ENCODE measurements around the gene EHBP1. TPM values are rescaled to one million over a fixed set of nuclear protein-coding genes. Genes with fewer than 3 reads are reported as not detected.

Gene EHBP1
- total RNA-seq, 3 donors from 2014 or later (not counting 1 experiment from before 2014, with no cell fraction given), result 22.4 to 33.4 (median 28.3) TPM

- no peak for ATAC-seq
- no peak overlapping the region for H3K27ac ChIP-seq (ENCODE audit: low read length)
- no peak overlapping the region for H3K27ac Mint-ChIP-seq
- H3K27me3 Mint-ChIP-seq (ENCODE audit: low read depth in 2 of 2), result peaks cover 11 to 36% of the 10 kb centered on the region in 2 donors
- no peak for DNase-seq
- no peaks in the 10 kb centered on the region for H3K4me1 Mint-ChIP-seq
- H3K36me3 Mint-ChIP-seq, result no peaks in the 10 kb centered on the region
- H3K27me3 ChIP-seq (ENCODE audit: control insufficient read depth, insufficient read depth, low read length), result peaks cover 2% of the 10 kb centered on the region
- intact Hi-C loops (cut with micrococcal nuclease), result no loop called here
- no peak overlapping the region for H3K4me3 ChIP-seq (ENCODE audit: low read length)
- no peaks in the 10 kb centered on the region for H3K9me3 ChIP-seq (ENCODE audit: control insufficient read depth, insufficient read depth, low read length)
- no peaks in the 10 kb centered on the region for H3K36me3 ChIP-seq (ENCODE audit: control insufficient read depth, insufficient read depth, low read length)
- WGBS (ENCODE audit: insufficient coverage), result 74% methylated on average over 3 of the region's 4 CpGs
- H3K9me3 Mint-ChIP-seq, result no peaks in the 10 kb centered on the region
- no peak for TF ChIP-seq CTCF (IDR thresholded peaks at IDR 0.05)
- no peak overlapping the region for H3K4me3 Mint-ChIP-seq
- no peaks in the 10 kb centered on the region for H3K4me1 ChIP-seq (ENCODE audit: control insufficient read depth, insufficient read depth, low read length)
These were observed 375.9 kb downstream of the EHBP1 start for GRCh38 chr2:63081404-63081803.

GRCh38 chr2:63086687-63087086 lies 381.2 kb downstream of the EHBP1 start:
- no CpG with 5 or more reads among the region's 1 CpG for WGBS (ENCODE audit: insufficient coverage)
- no peaks in the 10 kb centered on the region for H3K27me3 ChIP-seq (ENCODE audit: control insufficient read depth, insufficient read depth, low read length)
- H3K27ac Mint-ChIP-seq, result no peak overlapping the region
- intact Hi-C loops (cut with micrococcal nuclease), result no loop called here
- no peak overlapping the region for H3K4me3 Mint-ChIP-seq
- DNase-seq, result no peak
- H3K9me3 ChIP-seq (ENCODE audit: control insufficient read depth, insufficient read depth, low read length), result no peaks in the 10 kb centered on the region
- H3K4me3 ChIP-seq (ENCODE audit: low read length), result no peak overlapping the region
- TF ChIP-seq CTCF (IDR thresholded peaks at IDR 0.05), result no peak
- peaks cover 12 to 21% of the 10 kb centered on the region in 2 donors for H3K27me3 Mint-ChIP-seq (ENCODE audit: low read depth in 2 of 2)
- no peak overlapping the region for H3K27ac ChIP-seq (ENCODE audit: low read length)
- H3K36me3 ChIP-seq (ENCODE audit: control insufficient read depth, insufficient read depth, low read length), result no peaks in the 10 kb centered on the region
- no peaks in the 10 kb centered on the region for H3K9me3 Mint-ChIP-seq
- H3K4me1 ChIP-seq (ENCODE audit: control insufficient read depth, insufficient read depth, low read length), result no peaks in the 10 kb centered on the region
- no peaks in the 10 kb centered on the region for H3K36me3 Mint-ChIP-seq
- no peaks in the 10 kb centered on the region for H3K4me1 Mint-ChIP-seq
- no peak for ATAC-seq

GRCh38 chr2:63092401-63092800 lies 386.9 kb downstream of the EHBP1 start:
- DNase-seq (no peak), ATAC-seq (no peak)
- Mint-ChIP-seq H3K4me1 (no peaks in the 10 kb centered on the region), H3K36me3 (no peaks in the 10 kb centered on the region), H3K27me3 (ENCODE audit: low read depth in 2 of 2) (peaks cover 0 to 5% of the 10 kb centered on the region in 2 donors), H3K4me3 (no peak overlapping the region), H3K9me3 (peaks cover 2 to 6% of the 10 kb centered on the region in 2 donors), H3K27ac (no peak overlapping the region)
- no peaks in the 10 kb centered on the region for H3K27me3 ChIP-seq (ENCODE audit: control insufficient read depth, insufficient read depth, low read length)
- H3K4me3 ChIP-seq (ENCODE audit: low read length), result no peak overlapping the region
- no peaks in the 10 kb centered on the region for H3K36me3 ChIP-seq (ENCODE audit: control insufficient read depth, insufficient read depth, low read length)
- TF ChIP-seq CTCF (IDR thresholded peaks at IDR 0.05), result no peak
- H3K9me3 ChIP-seq (ENCODE audit: control insufficient read depth, insufficient read depth, low read length), result no peaks in the 10 kb centered on the region
- H3K4me1 ChIP-seq (ENCODE audit: control insufficient read depth, insufficient read depth, low read length), result no peaks in the 10 kb centered on the region
- 100% methylated on average over 1 of the region's 1 CpG for WGBS (ENCODE audit: insufficient coverage)
- intact Hi-C loops (cut with micrococcal nuclease), result no loop called here
- H3K27ac ChIP-seq (ENCODE audit: low read length), result no peak overlapping the region

GRCh38 chr2:63092857-63093256 lies 387.3 kb downstream of the EHBP1 start:
- H3K36me3 Mint-ChIP-seq, result no peaks in the 10 kb centered on the region

More at GRCh38 chr2:63092857-63093256, 387.3 kb downstream of the EHBP1 start:
- Mint-ChIP-seq H3K27ac (no peak overlapping the region), H3K27me3 (ENCODE audit: low read depth in 2 of 2) (peaks cover 0 to 5% of the 10 kb centered on the region in 2 donors), H3K4me1 (no peaks in the 10 kb centered on the region), H3K4me3 (no peak overlapping the region), H3K9me3 (peaks cover 2 to 6% of the 10 kb centered on the region in 2 donors)
- DNase-seq (no peak), ATAC-seq (no peak)
- no peaks in the 10 kb centered on the region for H3K27me3 ChIP-seq (ENCODE audit: control insufficient read depth, insufficient read depth, low read length)
- no peak for TF ChIP-seq CTCF (IDR thresholded peaks at IDR 0.05)
- WGBS (ENCODE audit: insufficient coverage), result no CpG with 5 or more reads among the region's 1 CpG
- intact Hi-C loops (cut with micrococcal nuclease), result no loop called here
- no peak overlapping the region for H3K4me3 ChIP-seq (ENCODE audit: low read length)
- no peaks in the 10 kb centered on the region for H3K4me1 ChIP-seq (ENCODE audit: control insufficient read depth, insufficient read depth, low read length)
- H3K27ac ChIP-seq (ENCODE audit: low read length), result no peak overlapping the region
- H3K9me3 ChIP-seq (ENCODE audit: control insufficient read depth, insufficient read depth, low read length), result no peaks in the 10 kb centered on the region
- H3K36me3 ChIP-seq (ENCODE audit: control insufficient read depth, insufficient read depth, low read length), result no peaks in the 10 kb centered on the region
